GM12875 (cell line): Measurements from ENCODE around the gene SCAPER.

Experiments used
- H3K4me3 ChIP-seq: one replicate; pipeline ENCODE4 v1.5.1; 2011; ENCODE audit warnings: low read depth, low read length, control low read depth
- CTCF ChIP-seq: IDR thresholded peaks from 2 replicates; pipeline ENCODE4 v1.5.1; 2011; ENCODE audit warnings: low read depth, mild to moderate bottlenecking, control low read depth, inconsistent platforms, low read length, moderate library complexity, borderline replicate concordance; ENCODE audit not compliant: insufficient read depth

The SCAPER gene

GRCh38 chr15:76931397-76932134 is 26.4 kb upstream of the SCAPER start, which contains the start of gene RCN2:
TSS of gene RCN2 (plus strand) at chr15:76931749. CDS start at chr15:76931842, 93 bp downstream.
- H3K4me3 ChIP-seq = peak within 1 kb of the TSS; percentile 53
- no peak for TF ChIP-seq CTCF

GRCh38 chr15:76930831-76931396 is 25.8 kb upstream of the SCAPER start:
- peak overlapping the region; percentile 53 for H3K4me3 ChIP-seq
- TF ChIP-seq CTCF = no peak

- no peak for TF ChIP-seq CTCF
- no peak overlapping the region for H3K4me3 ChIP-seq
These were observed 24.0 kb upstream of the SCAPER start for GRCh38 chr15:76929011-76929760.

- TF ChIP-seq CTCF = no peak
- H3K4me3 ChIP-seq = no peak overlapping the region
These were observed 23.1 kb upstream of the SCAPER start for GRCh38 chr15:76928201-76928600.

GRCh38 chr15:76916369-76916768 is 11.2 kb upstream of the SCAPER start:
- TF ChIP-seq CTCF = no peak
- no peak overlapping the region for H3K4me3 ChIP-seq

- H3K4me3 ChIP-seq = no peak overlapping the region
- TF ChIP-seq CTCF = no peak
These were observed 8.6 kb upstream of the SCAPER start for GRCh38 chr15:76913737-76914136.
